Body of pancreas (tissue), 4 donors: ENCODE measurements around the gene YOD1.

ENCODE experiments used
- POLR2A ChIP-seq, 3 donors: fragments of 450-650 bp; IDR thresholded peaks; one replicate each; pipeline ENCODE4 v1.6.1; 2016; ENCODE audit warnings: antibody characterized with exemption in 3 of 3, mild to moderate bottlenecking in 2 of 3
- TF ChIP-seq, protein P1 (sequence below), 7 experiments: fragments of 450-650 bp in 4 of 7; fragments of 200-600 bp in 3 of 7; sonication (generic) in 3 of 7; IDR thresholded peaks; one replicate each; pipeline ENCODE4 v1.5.1; 2016 to 2019; ENCODE audit warnings: antibody characterized with exemption in 7 of 7

DNA sequence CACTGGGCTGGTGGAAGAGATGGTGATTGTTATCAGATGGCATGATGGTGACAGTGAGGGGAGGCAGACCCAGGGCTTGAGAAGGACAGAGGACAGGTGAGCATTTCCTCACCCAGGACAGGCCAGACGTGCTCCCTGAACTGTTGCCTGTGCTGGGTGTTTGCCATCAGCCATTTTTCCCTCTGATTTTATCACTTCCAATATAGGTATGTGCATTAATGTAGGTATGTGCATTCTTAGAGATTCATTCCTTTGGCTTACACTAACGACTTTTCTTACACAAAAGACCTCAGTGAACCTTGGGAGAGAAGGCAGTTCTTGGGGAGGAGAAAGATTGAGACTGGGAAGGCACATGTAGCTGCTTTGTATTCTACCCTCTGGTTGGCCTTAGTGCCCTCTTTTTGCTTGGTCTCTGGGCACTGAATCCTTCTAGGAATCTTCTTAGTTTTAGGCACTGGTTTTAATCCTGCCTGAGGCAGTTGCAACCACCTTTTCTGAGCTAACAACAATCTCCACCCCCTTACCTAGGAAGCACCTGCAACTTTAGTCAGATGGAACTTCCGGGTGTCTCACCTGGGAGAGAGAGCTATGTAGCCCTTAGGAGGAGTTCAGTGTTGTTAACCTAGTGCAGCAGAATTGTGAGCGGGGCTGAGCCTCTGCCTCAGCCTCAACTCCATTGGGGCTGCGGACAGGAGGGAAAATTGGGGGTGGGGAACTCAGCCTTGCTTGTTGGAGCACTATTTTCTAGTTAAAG, 49.3 kb downstream of the YOD1 start:
- TF ChIP-seq POLR2A (IDR thresholded peaks at IDR 0.05): no peak
- TF ChIP-seq, protein P1, sequence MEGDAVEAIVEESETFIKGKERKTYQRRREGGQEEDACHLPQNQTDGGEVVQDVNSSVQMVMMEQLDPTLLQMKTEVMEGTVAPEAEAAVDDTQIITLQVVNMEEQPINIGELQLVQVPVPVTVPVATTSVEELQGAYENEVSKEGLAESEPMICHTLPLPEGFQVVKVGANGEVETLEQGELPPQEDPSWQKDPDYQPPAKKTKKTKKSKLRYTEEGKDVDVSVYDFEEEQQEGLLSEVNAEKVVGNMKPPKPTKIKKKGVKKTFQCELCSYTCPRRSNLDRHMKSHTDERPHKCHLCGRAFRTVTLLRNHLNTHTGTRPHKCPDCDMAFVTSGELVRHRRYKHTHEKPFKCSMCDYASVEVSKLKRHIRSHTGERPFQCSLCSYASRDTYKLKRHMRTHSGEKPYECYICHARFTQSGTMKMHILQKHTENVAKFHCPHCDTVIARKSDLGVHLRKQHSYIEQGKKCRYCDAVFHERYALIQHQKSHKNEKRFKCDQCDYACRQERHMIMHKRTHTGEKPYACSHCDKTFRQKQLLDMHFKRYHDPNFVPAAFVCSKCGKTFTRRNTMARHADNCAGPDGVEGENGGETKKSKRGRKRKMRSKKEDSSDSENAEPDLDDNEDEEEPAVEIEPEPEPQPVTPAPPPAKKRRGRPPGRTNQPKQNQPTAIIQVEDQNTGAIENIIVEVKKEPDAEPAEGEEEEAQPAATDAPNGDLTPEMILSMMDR (IDR thresholded peaks at IDR 0.05): no peak
